GM12878 (cell line): ENCODE results near the gene RGR. TPM values are rescaled to one million over a fixed set of nuclear protein-coding genes. Genes with fewer than 3 reads are reported as not detected.

Source experiments
- ATAC-seq: fragments of 200-7000 bp; cut with Tn5 transposase; 3 replicates; pipeline ENCODE4 v1.9.1; 2020; ENCODE audit warnings: mild to moderate bottlenecking, moderate library complexity
- BruUV-seq: library from RNA; stranded (reverse); fragments of 400-500 nt; replicated peaks from 2 replicates; lab custom pipeline; 2021; lab: Mats Ljungman, UMichigan
- CTCF ChIA-PET: fragments of 300-600 bp; sonication (Branson Sonifier 250); formaldehyde crosslinking; extraction: SDS; loops from one replicate; lab custom pipeline; 2021; ENCODE audit warnings: inconsistent platforms; lab: Yijun Ruan, JAX
- POLR2A ChIA-PET: fragments of 350-600 bp; formaldehyde crosslinking; extraction: SDS; loops from one replicate; lab custom pipeline; 2021; ENCODE audit warnings: inconsistent platforms; lab: Charles Lee
- RAD21 ChIA-PET: fragments of 300-600 bp; sonication (Branson Sonifier 250); formaldehyde crosslinking; loops from one replicate; lab custom pipeline; 2023; ENCODE audit warnings: antibody characterized with exemption; ENCODE audit not compliant: unreplicated experiment; lab: Charles Lee
- SMC1A ChIA-PET: fragments of 300-600 bp; sonication (Branson Sonifier 250); formaldehyde crosslinking; loops from one replicate; lab custom pipeline; 2023; ENCODE audit not compliant: unreplicated experiment, uncharacterized antibody; lab: Charles Lee
- DNase-seq: peaks from one replicate; pipeline ENCODE4 v3.0.0-alpha.2; 2011; ENCODE audit warnings: low read depth, low spot score
- FAIRE-seq: peaks from 3 replicates; lab custom pipeline; 2011; peaks lifted over from hg19 to GRCh38; lab: Jason Lieb, UNC
- H2AFZ ChIP-seq: 2 replicates; pipeline ENCODE4 v1.6.0; 2011; ENCODE audit warnings: low read depth, low read length, control low read depth; ENCODE audit not compliant: control insufficient read depth
- H3K27ac ChIP-seq: 2 replicates; pipeline ENCODE4 v1.5.1; 2011; ENCODE audit warnings: control low read depth; ENCODE audit not compliant: control insufficient read depth, insufficient read depth
- H3K27me3 ChIP-seq, 2 experiments: replicated peaks in 1 of 2; 2 replicates each; pipeline versions ENCODE4 v1.6.0 to v1.6.1; 2011; ENCODE audit warnings: low read length in 1 of 2; ENCODE audit not compliant: control insufficient read depth in 2 of 2, insufficient read depth in 2 of 2
- H3K36me3 ChIP-seq, 2 experiments: 2 replicates each; pipeline ENCODE4 v1.5.1; 2011; ENCODE audit warnings: low read length in 1 of 2; ENCODE audit not compliant: control insufficient read depth in 2 of 2, insufficient read depth in 2 of 2
- H3K4me1 ChIP-seq: 2 replicates; pipeline ENCODE4 v1.6.1; 2011; ENCODE audit warnings: mild to moderate bottlenecking, low read length, moderate library complexity, mixed read lengths; ENCODE audit not compliant: control insufficient read depth, insufficient read depth
- H3K4me2 ChIP-seq: 2 replicates; pipeline ENCODE4 v1.6.0; 2011; ENCODE audit warnings: control low read depth; ENCODE audit not compliant: control insufficient read depth, insufficient read depth
- H3K4me3 ChIP-seq: fragments of 200-600 bp; sonication (generic); 2 replicates; pipeline ENCODE4 v1.5.1; 2016
- H3K79me2 ChIP-seq: 2 replicates; pipeline ENCODE4 v1.6.0; 2011; ENCODE audit warnings: low read length; ENCODE audit not compliant: control insufficient read depth, insufficient read depth
- H3K9ac ChIP-seq: 2 replicates; pipeline ENCODE4 v1.8.0; 2011; ENCODE audit warnings: low read length, control low read depth, mixed read lengths; ENCODE audit not compliant: control insufficient read depth, insufficient read depth
- H3K9me3 ChIP-seq: replicated peaks from 3 replicates; pipeline ENCODE4 v1.5.1; 2011; ENCODE audit warnings: mild to moderate bottlenecking, low read length; ENCODE audit not compliant: control insufficient read depth, insufficient read depth
- H4K20me1 ChIP-seq: 2 replicates; pipeline ENCODE4 v1.6.0; 2011; ENCODE audit not compliant: control insufficient read depth, insufficient read depth
- ATF7 ChIP-seq: fragments of 450-650 bp; IDR thresholded peaks from 2 replicates; pipeline ENCODE4 v1.6.1; 2016; ENCODE audit warnings: low read depth, mild to moderate bottlenecking
- CHD4 ChIP-seq: fragments of 200-600 bp; sonication (generic); IDR thresholded peaks from 2 replicates; pipeline ENCODE4 v1.6.1; 2016; ENCODE audit warnings: mild to moderate bottlenecking
- EGR1 ChIP-seq, 2 experiments: IDR thresholded peaks; 1 replicate in 1 of 2; 2 replicates in 1 of 2; pipeline ENCODE4 v1.6.1; 2011 to 2012; ENCODE audit warnings: low read depth in 2 of 2, low read length in 2 of 2, borderline replicate concordance in 1 of 2, mild to moderate bottlenecking in 1 of 2, moderate library complexity in 1 of 2
- HDAC2 ChIP-seq: fragments of 200-600 bp; sonication (generic); IDR thresholded peaks from 2 replicates; pipeline ENCODE4 v1.6.1; 2017
- IRF3 ChIP-seq: fragments of 450-650 bp; IDR thresholded peaks from 2 replicates; pipeline ENCODE4 v1.6.1; 2014; ENCODE audit warnings: mild to moderate bottlenecking
- NR2C2 ChIP-seq: IDR thresholded peaks from 2 replicates; pipeline ENCODE4 v1.6.1; 2011; ENCODE audit warnings: borderline replicate concordance, low read depth; ENCODE audit not compliant: control insufficient read depth, insufficient read length
- PRDM15 ChIP-seq: fragments of 450-650 bp; formaldehyde crosslinking; IDR thresholded peaks from 2 replicates; pipeline ENCODE4 v1.4.0; 2020; ENCODE audit warnings: mild to moderate bottlenecking, moderate library complexity
- SIN3A ChIP-seq: IDR thresholded peaks from 2 replicates; pipeline ENCODE4 v1.6.1; 2012; ENCODE audit warnings: low read depth, low read length, improper control_type of control experiment
- SKIL ChIP-seq: fragments of 450-650 bp; IDR thresholded peaks from 2 replicates; pipeline ENCODE4 v1.6.1; 2017; ENCODE audit warnings: mild to moderate bottlenecking, low read depth, inconsistent platforms; ENCODE audit not compliant: poor library complexity, severe bottlenecking
- YY1 ChIP-seq: IDR thresholded peaks from 2 replicates; pipeline ENCODE4 v1.6.1; 2011; ENCODE audit warnings: low read depth, mild to moderate bottlenecking, low read length
- ZBED1 ChIP-seq: IDR thresholded peaks from 2 replicates; pipeline ENCODE4 v1.6.1; 2016; ENCODE audit warnings: borderline replicate concordance
- WGBS: methylation state at CpG from one replicate; pipeline ENCODE4 v1.1.6; 2016; ENCODE audit warnings: low lambda C conversion rate; ENCODE audit not compliant: insufficient replicate concordance, insufficient coverage; ENCODE audit errors: missing lambda C conversion rate; 5-methylcytosine and 5-hydroxymethylcytosine counted together
- in situ Hi-C: fragments of 300-500 bp; cut with MboI; formaldehyde crosslinking; loops from 9 replicates; pipeline ENCODE4 v1.14.3; 2018; ENCODE audit warnings: mixed read lengths
- intact Hi-C: fragments of 100-400 bp; cut with micrococcal nuclease; formaldehyde crosslinking; loops from one replicate; pipeline ENCODE4 v1.14.2; 2022; ENCODE audit not compliant: unreplicated experiment
- polyA plus RNA-seq, 11 experiments: library from polyadenylated mRNA; depleted of rRNA in 4 of 11; unstranded in 6 of 11; stranded (reverse) in 5 of 11; fragments of >200 nt; fragmentation: Nextera tagmentation in 4 of 11; fragmentation: Illumina TruSeq in 1 of 11; extraction: Ambion mirVana in 4 of 11; extraction: Trizol in 1 of 11; gene quantifications; 1 replicate in 1 of 11; 2 replicates in 10 of 11; pipeline versions ENCODE4 v1.2.1 to v1.2.3, GENCODE V29; 2011 to 2016; ENCODE audit warnings: inconsistent platforms in 2 of 11, missing spikeins in 2 of 11, low read depth in 1 of 11
- total RNA-seq, 4 experiments: library from RNA; depleted of rRNA in 3 of 4; stranded (reverse); fragments of >200 nt in 3 of 4; fragmentation: Illumina TruSeq in 1 of 4; extraction: Trizol in 1 of 4; gene quantifications; 2 replicates each; pipeline versions ENCODE4 v1.2.1 to v1.2.3, GENCODE V29; 2013 to 2021
- TF ChIP-seq, protein P1 (sequence below): fragments of 450-650 bp; conservative IDR thresholded peaks from 2 replicates; pipeline ENCODE4 v1.6.1; 2017; ENCODE audit warnings: mild to moderate bottlenecking, moderate library complexity

Gene RGR
- total and polyA plus RNA-seq, 10 of the 15 experiments (the other 5 are each of a cell fraction or from before 2014, with no cell fraction given): not detected

- no peaks in the 10 kb centered on the region for H3K36me3 ChIP-seq
- H3K9me3 ChIP-seq: peaks cover 4% of the 10 kb centered on the region; the same call in 1 of the 3 replicates
- H2AFZ ChIP-seq: no peak overlapping the region
- FAIRE-seq (no peak), ATAC-seq (no peak), DNase-seq (no peak)
- in situ Hi-C loops (no loop called here), intact Hi-C loops (no loop called here)
- no peak overlapping the region for H3K9ac ChIP-seq
- RAD21 ChIA-PET: no interaction called here
- H3K4me1 ChIP-seq: no peaks in the 10 kb centered on the region
- no TSS peak for BruUV-seq
- H3K27ac ChIP-seq: no peak overlapping the region
- no peaks in the 10 kb centered on the region for H4K20me1 ChIP-seq
- no peaks in the 10 kb centered on the region for H3K79me2 ChIP-seq
- no peaks in the 10 kb centered on the region; a peak in 1 of 4 replicates for H3K27me3 ChIP-seq
- POLR2A ChIA-PET: no interaction called here
- SMC1A ChIA-PET: no interaction called here
- H3K4me3 ChIP-seq: no peak overlapping the region
- 38% methylated on average over 8 of the region's 8 CpGs for WGBS
- no peak overlapping the region for H3K4me2 ChIP-seq
- CTCF ChIA-PET: no interaction called here
- TF ChIP-seq, protein P1, sequence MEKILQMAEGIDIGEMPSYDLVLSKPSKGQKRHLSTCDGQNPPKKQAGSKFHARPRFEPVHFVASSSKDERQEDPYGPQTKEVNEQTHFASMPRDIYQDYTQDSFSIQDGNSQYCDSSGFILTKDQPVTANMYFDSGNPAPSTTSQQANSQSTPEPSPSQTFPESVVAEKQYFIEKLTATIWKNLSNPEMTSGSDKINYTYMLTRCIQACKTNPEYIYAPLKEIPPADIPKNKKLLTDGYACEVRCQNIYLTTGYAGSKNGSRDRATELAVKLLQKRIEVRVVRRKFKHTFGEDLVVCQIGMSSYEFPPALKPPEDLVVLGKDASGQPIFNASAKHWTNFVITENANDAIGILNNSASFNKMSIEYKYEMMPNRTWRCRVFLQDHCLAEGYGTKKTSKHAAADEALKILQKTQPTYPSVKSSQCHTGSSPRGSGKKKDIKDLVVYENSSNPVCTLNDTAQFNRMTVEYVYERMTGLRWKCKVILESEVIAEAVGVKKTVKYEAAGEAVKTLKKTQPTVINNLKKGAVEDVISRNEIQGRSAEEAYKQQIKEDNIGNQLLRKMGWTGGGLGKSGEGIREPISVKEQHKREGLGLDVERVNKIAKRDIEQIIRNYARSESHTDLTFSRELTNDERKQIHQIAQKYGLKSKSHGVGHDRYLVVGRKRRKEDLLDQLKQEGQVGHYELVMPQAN: no peak
- TF ChIP-seq SIN3A (no peak), ATF7 (no peak), PRDM15 (CRISPR knock-in tag) (no peak), IRF3 (no peak), CHD4 (no peak), EGR1 (IDR thresholded peaks at IDR 0.05; ENCODE audit: borderline replicate concordance in 1 of 2, low read depth in 2 of 2, low read length in 2 of 2) (no peak), SKIL (no peak), ZBED1 (no peak), HDAC2 (no peak), NR2C2 (no peak), YY1 (no peak)
Measured at GRCh38 chr10:84221916-84222315, 22.9 kb upstream of the RGR start.
